HepG2 (cell line): ENCODE results near the gene MXRA8. TPM values are rescaled to one million over a fixed set of nuclear protein-coding genes. Genes with fewer than 3 reads are reported as not detected.

Experiments used
- DBP ChIP-seq: sonication (generic); formaldehyde crosslinking; IDR thresholded peaks from 2 replicates; pipeline ENCODE4 v1.4.0; 2020; ENCODE audit warnings: missing genetic modification reagents; ENCODE audit errors: not compliant biosample characterization
- MIER2 ChIP-seq: IDR thresholded peaks from 2 replicates; pipeline ENCODE4 v1.6.1; 2016; ENCODE audit warnings: missing biosample characterization, missing genetic modification reagents
- MTF2 ChIP-seq: sonication (generic); formaldehyde crosslinking; IDR thresholded peaks from 2 replicates; pipeline ENCODE4 v1.5.0; 2020; ENCODE audit warnings: missing genetic modification reagents, borderline replicate concordance
- NFAT5 ChIP-seq: sonication (generic); formaldehyde crosslinking; IDR thresholded peaks from 2 replicates; pipeline ENCODE4 v1.4.0; 2020; ENCODE audit warnings: missing genetic modification reagents
- RNF2 ChIP-seq: fragments of 450-650 bp; conservative IDR thresholded peaks from 2 replicates; pipeline ENCODE4 v1.6.1; 2016; ENCODE audit warnings: low read depth
- SMAD3 ChIP-seq: sonication (generic); formaldehyde crosslinking; IDR thresholded peaks from 2 replicates; pipeline ENCODE4 v1.4.0; 2020; ENCODE audit warnings: missing genetic modification reagents
- SOX6 ChIP-seq, 2 experiments: fragments of 450-650 bp in 1 of 2; sonication (generic) in 1 of 2; formaldehyde crosslinking in 1 of 2; IDR thresholded peaks; 2 replicates each; pipeline versions ENCODE4 v1.4.0 to v1.6.1; 2017 to 2020; ENCODE audit warnings: antibody characterized with exemption in 1 of 2, mild to moderate bottlenecking in 1 of 2, missing genetic modification reagents in 1 of 2
- ZIK1 ChIP-seq: sonication (generic); formaldehyde crosslinking; IDR thresholded peaks from 2 replicates; pipeline ENCODE4 v1.5.0; 2020; ENCODE audit warnings: mild to moderate bottlenecking, low read depth, missing genetic modification reagents, borderline replicate concordance
- ZNF260 ChIP-seq: sonication (generic); formaldehyde crosslinking; IDR thresholded peaks from 2 replicates; pipeline ENCODE4 v1.4.0; 2020; ENCODE audit warnings: missing genetic modification reagents, low read depth, mild to moderate bottlenecking, borderline replicate concordance
- ZNF280D ChIP-seq: sonication (generic); formaldehyde crosslinking; IDR thresholded peaks from 2 replicates; pipeline ENCODE4 v1.5.1; 2020; ENCODE audit warnings: mild to moderate bottlenecking, missing genetic modification reagents
- ZNF296 ChIP-seq: sonication (generic); formaldehyde crosslinking; conservative IDR thresholded peaks from 2 replicates; pipeline ENCODE4 v1.5.0; 2020; ENCODE audit warnings: mild to moderate bottlenecking, missing genetic modification reagents
- ZNF7 ChIP-seq: IDR thresholded peaks from 2 replicates; pipeline ENCODE4 v1.6.1; 2016; ENCODE audit warnings: missing biosample characterization, missing genetic modification reagents
- polyA plus RNA-seq, 8 experiments: library from polyadenylated mRNA; depleted of rRNA in 3 of 8; stranded (reverse) in 7 of 8; unstranded in 1 of 8; fragments of >200 nt; fragmentation: Illumina TruSeq in 4 of 8; extraction: Trizol in 4 of 8; gene quantifications; 2 replicates each; pipeline versions ENCODE4 v1.2.1 to v1.2.3, GENCODE V29; 2011 to 2016; ENCODE audit warnings: low read depth in 4 of 8, missing spikeins in 1 of 8, mixed read lengths in 1 of 8; ENCODE audit not compliant: insufficient read depth in 1 of 8
- total RNA-seq, 5 experiments: library from RNA; depleted of rRNA; stranded (reverse); fragments of >200 nt; fragmentation: Illumina TruSeq; extraction: Trizol; gene quantifications; 2 replicates each; pipeline ENCODE4 v1.2.3, GENCODE V29; 2016; ENCODE audit warnings: low read depth in 1 of 5
- TF ChIP-seq, protein P1 (sequence below): sonication (generic); formaldehyde crosslinking; IDR thresholded peaks from 2 replicates; pipeline ENCODE4 v1.4.0; 2020; ENCODE audit warnings: low read depth, missing genetic modification reagents

Gene MXRA8
- total and polyA plus RNA-seq, 2 of the 13 experiments (the other 11 are each of a cell fraction or from before 2014, with no cell fraction given) = 19.8 to 44.8 TPM

DNA sequence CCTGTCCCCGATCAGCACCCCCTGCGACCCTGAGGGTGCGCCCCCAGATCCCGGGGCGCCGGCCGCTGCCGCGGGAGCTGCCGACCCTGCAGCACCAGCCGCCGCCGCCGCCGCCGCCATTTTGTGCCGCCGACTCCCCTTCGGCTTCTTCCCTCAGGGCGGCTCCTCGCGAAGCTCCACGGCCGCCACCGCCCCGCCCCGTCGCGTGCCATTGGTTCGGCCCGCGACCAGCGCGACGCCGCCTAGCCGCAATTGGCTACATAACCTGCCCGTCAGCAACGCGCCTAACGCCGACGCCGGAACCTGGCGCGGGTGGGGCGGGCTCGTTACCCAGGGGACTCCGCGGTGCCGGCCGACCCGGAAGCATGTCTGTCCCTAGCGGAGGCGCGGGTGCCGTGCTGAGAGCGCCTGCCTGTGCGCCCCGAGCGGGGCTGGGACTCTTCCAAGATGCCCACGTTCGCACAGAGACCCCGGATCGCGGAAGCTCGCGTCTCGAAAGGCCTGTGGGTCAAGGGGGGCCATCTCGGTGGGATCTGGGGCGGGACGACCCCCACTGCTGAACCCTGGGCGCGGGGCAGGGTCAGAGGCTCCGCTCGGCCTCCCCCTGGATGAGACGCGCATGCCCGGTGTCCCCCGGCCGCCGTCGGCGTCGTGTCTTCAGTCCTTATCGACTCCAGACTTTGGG, 41.0 kb upstream of the MXRA8 start, which contains the start of gene CCNL2 (continued):
- 0 out of 2 replicates have a peak, but pooled peaks have one; percentile 41 for TF ChIP-seq ZIK1 (CRISPR knock-in tag)
- no peak for TF ChIP-seq NFAT5 (CRISPR knock-in tag)
- TF ChIP-seq RNF2 = no peak
- TF ChIP-seq ZNF7 = no peak
- no peak for TF ChIP-seq DBP
- TF ChIP-seq MIER2 = no peak
- no peak for TF ChIP-seq ZNF260 (CRISPR knock-in tag)
- TF ChIP-seq ZNF296 (CRISPR knock-in tag) = no peak
- no peak for TF ChIP-seq SOX6 (IDR thresholded peaks at IDR 0.05)
- TF ChIP-seq SOX6 (CRISPR knock-in tag; IDR thresholded peaks at IDR 0.05) = 0 out of 2 replicates have a peak, but pooled peaks have one; percentile 19
- no peak; the same call in 1 of the 2 replicates for TF ChIP-seq ZNF280D (CRISPR knock-in tag)
- no peak for TF ChIP-seq SMAD3 (CRISPR knock-in tag)
- TF ChIP-seq, protein P1, sequence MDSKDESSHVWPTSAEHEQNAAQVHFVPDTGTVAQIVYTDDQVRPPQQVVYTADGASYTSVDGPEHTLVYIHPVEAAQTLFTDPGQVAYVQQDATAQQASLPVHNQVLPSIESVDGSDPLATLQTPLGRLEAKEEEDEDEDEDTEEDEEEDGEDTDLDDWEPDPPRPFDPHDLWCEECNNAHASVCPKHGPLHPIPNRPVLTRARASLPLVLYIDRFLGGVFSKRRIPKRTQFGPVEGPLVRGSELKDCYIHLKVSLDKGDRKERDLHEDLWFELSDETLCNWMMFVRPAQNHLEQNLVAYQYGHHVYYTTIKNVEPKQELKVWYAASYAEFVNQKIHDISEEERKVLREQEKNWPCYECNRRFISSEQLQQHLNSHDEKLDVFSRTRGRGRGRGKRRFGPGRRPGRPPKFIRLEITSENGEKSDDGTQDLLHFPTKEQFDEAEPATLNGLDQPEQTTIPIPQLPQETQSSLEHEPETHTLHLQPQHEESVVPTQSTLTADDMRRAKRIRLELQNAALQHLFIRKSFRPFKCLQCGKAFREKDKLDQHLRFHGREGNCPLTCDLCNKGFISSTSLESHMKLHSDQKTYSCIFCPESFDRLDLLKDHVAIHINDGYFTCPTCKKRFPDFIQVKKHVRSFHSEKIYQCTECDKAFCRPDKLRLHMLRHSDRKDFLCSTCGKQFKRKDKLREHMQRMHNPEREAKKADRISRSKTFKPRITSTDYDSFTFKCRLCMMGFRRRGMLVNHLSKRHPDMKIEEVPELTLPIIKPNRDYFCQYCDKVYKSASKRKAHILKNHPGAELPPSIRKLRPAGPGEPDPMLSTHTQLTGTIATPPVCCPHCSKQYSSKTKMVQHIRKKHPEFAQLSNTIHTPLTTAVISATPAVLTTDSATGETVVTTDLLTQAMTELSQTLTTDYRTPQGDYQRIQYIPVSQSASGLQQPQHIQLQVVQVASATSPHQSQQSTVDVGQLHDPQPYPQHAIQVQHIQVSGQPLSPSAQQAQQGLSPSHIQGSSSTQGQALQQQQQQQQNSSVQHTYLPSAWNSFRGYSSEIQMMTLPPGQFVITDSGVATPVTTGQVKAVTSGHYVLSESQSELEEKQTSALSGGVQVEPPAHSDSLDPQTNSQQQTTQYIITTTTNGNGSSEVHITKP (CRISPR knock-in tag) = 0 out of 2 replicates have a peak, but pooled peaks have one; percentile 23
- no peak for TF ChIP-seq MTF2 (CRISPR knock-in tag)
